ENCODE measurements around the gene ADAM19. TPM values are rescaled to one million over a fixed set of nuclear protein-coding genes. Genes with fewer than 3 reads are reported as not detected.

ADAM19 gene
- total RNA-seq, 6 experiments from 2014 or later: 1.8 to 9.4 (median 4.5) TPM

DNA sequence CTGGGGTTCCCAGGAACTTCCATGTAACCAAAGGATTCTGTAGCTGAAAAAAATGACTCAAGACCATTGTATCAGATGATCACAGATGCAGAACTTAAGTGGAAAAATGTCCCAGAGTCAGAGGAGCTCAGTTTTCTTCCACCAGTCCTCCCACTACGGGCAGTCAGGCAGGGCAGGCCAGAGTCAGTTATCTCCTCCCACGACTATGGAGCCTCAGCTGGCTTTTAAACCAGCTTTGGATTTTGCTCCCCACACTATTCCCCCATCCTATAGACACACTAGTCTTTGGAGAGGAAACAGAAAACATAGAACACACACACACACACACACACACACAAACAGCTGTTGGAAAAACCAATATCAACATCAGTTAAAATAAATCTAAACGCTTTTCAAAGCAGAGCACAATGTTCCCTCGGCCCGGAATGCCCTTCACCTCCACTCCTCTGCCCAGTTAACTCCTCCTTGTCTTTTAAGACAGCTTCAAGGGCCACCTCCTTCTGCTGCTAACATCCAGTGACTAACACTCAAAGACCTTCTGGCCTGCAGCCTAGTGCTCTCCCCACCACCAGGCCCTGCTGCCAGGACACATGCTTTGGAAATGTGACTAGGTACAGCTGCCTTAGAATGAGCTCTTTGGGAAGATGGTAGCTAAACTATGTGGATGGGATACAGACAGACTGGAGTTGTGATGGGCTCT lies 58.8 kb downstream of the ADAM19 start:
- H3K27ac ChIP-seq: no peak overlapping the region
- H3K4me1 ChIP-seq: peaks cover 0 to 26% (median 10%) of the 10 kb centered on the region in 4 donors
- H3K27me3 ChIP-seq: no peaks in the 10 kb centered on the region
- TF ChIP-seq, protein P1, sequence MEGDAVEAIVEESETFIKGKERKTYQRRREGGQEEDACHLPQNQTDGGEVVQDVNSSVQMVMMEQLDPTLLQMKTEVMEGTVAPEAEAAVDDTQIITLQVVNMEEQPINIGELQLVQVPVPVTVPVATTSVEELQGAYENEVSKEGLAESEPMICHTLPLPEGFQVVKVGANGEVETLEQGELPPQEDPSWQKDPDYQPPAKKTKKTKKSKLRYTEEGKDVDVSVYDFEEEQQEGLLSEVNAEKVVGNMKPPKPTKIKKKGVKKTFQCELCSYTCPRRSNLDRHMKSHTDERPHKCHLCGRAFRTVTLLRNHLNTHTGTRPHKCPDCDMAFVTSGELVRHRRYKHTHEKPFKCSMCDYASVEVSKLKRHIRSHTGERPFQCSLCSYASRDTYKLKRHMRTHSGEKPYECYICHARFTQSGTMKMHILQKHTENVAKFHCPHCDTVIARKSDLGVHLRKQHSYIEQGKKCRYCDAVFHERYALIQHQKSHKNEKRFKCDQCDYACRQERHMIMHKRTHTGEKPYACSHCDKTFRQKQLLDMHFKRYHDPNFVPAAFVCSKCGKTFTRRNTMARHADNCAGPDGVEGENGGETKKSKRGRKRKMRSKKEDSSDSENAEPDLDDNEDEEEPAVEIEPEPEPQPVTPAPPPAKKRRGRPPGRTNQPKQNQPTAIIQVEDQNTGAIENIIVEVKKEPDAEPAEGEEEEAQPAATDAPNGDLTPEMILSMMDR (IDR thresholded peaks at IDR 0.05): no peak
- TF ChIP-seq POLR2A (IDR thresholded peaks at IDR 0.05): no peak
- ATAC-seq: no peak
- no peak for DNase-seq
- intact Hi-C loops (cut with DNase I): no loop called here
- H3K36me3 ChIP-seq: peaks cover 0 to 4% (median 0%) of the 10 kb centered on the region in 4 donors
- H3K9me3 ChIP-seq: no peaks in the 10 kb centered on the region
- no peak overlapping the region for H3K4me3 ChIP-seq
- WGBS (ENCODE audit: insufficient coverage, low coverage, low lambda C conversion rate, missing lambda C conversion rate): 76% methylated on average over 2 of the region's 5 CpGs

DNA sequence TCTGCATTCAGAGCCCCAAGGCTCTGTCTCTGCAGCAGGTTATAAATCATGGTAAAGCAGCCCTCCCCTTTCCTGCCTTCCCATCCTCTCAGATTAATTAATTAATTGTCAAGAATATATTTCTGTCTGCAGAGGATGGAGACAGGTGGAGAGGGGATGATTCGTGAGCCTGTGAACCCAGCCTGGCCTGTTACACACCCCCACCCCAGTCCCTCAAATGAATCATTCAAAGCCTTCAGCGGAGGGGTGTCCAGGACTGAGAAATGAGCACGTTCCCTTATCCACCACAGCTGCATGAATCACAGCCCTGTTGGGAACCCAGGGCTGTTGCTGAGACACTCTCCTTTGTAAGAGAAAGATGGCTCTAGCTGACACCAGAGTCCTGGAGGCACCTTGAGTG lies 59.6 kb downstream of the ADAM19 start:
- ATAC-seq: no peak
- no peak overlapping the region for H3K27ac ChIP-seq
- DNase-seq: no peak
- H3K9me3 ChIP-seq: no peaks in the 10 kb centered on the region
- no peak overlapping the region for H3K4me3 ChIP-seq
- H3K27me3 ChIP-seq: no peaks in the 10 kb centered on the region
- intact Hi-C loops (cut with DNase I): no loop called here
- no CpG with 5 or more reads among the region's 3 CpGs for WGBS (ENCODE audit: insufficient coverage, low coverage, low lambda C conversion rate, missing lambda C conversion rate)
- TF ChIP-seq, protein P1 (IDR thresholded peaks at IDR 0.05): no peak
- no peak for TF ChIP-seq POLR2A (IDR thresholded peaks at IDR 0.05)
- peaks cover 0 to 28% (median 13%) of the 10 kb centered on the region in 4 donors for H3K4me1 ChIP-seq
- H3K36me3 ChIP-seq: peaks cover 0 to 4% (median 0%) of the 10 kb centered on the region in 4 donors

DNA sequence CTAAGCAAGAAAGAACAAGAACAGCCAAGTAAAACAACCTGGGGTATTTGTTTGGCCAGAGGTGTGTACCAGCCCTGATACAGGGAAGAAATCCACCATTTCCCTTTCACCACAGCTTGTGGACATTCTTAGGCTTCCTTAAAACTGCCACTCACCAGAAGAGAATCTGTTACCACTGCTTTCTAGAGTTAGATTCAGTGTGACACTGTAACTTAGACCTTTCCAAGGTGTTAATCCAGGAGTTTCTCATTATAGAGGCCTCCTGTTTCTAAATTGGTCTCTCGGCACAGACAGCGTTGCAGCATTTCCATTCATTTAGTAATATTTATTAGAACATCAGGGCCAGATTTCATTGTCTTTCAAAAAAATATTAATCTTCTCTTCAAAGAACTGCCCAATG lies 60.6 kb downstream of the ADAM19 start:
- intact Hi-C loops (cut with DNase I): no loop called here
- Histone ChIP-seq H3K4me1 (peaks cover 0 to 30% (median 14%) of the 10 kb centered on the region in 4 donors), H3K9me3 (no peaks in the 10 kb centered on the region), H3K27me3 (no peaks in the 10 kb centered on the region), H3K36me3 (peaks cover 0 to 4% (median 0%) of the 10 kb centered on the region in 4 donors), H3K27ac (no peak overlapping the region), H3K4me3 (no peak overlapping the region)
- TF ChIP-seq, protein P1 (IDR thresholded peaks at IDR 0.05): no peak
- no peak for TF ChIP-seq POLR2A (IDR thresholded peaks at IDR 0.05)
- no peak for DNase-seq
- 100% methylated on average over 2 of the region's 2 CpGs for WGBS (ENCODE audit: insufficient coverage, low coverage, low lambda C conversion rate, missing lambda C conversion rate)
- ATAC-seq: no peak

DNA sequence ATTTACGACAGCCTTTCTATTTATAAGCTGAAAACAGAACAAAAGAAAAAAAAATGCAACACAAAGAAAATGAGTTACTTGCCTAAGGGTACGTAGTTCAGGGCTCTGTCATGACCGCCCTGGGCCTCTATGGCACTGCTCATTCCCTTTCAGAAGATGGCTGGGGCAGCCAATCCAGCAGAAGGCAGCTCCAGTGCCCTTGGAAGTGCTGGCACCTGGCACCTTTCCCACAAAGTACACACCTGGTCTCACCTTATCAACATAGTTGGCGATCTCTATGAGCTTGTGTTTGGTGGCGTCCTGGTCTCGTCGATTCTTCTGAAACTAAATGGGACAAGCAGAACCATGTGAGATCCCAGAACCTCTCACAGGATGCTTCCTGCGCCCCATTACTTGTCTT lies 62.4 kb downstream of the ADAM19 start:
- H3K36me3 ChIP-seq: no peaks in the 10 kb centered on the region
- H3K4me1 ChIP-seq: peaks cover 0 to 30% (median 14%) of the 10 kb centered on the region in 4 donors
- no peak overlapping the region for H3K4me3 ChIP-seq
- H3K27me3 ChIP-seq: no peaks in the 10 kb centered on the region
- ATAC-seq (peak; percentile 30 to 66 (median 57)), DNase-seq (peak; percentile 64 to 78 (median 76))
- no peak for TF ChIP-seq POLR2A (IDR thresholded peaks at IDR 0.05)
- TF ChIP-seq, protein P1 (IDR thresholded peaks at IDR 0.05): no peak
- H3K27ac ChIP-seq: peak overlapping the region; percentile 63 to 86 (median 81)
- no peaks in the 10 kb centered on the region for H3K9me3 ChIP-seq
- intact Hi-C loops (cut with DNase I): no loop called here
- 74% methylated on average over 8 of the region's 8 CpGs for WGBS (ENCODE audit: insufficient coverage, low coverage, low lambda C conversion rate, missing lambda C conversion rate)
